SK-N-SH treated with all-trans-retinoic acid at 6 μM for 48 hours (cell line): ENCODE results near the gene DNASE1L3.

Experiments used
- ISL1 ChIP-seq: fragments of 250-450 bp; sonication (Bioruptor Pico); IDR thresholded peaks from 2 replicates; pipeline ENCODE4 v2.1.2; 2022; ENCODE audit warnings: mild to moderate bottlenecking, moderate library complexity
- ZNF565 ChIP-seq: fragments of 450-650 bp; formaldehyde crosslinking; conservative IDR thresholded peaks from 2 replicates; pipeline ENCODE4 v1.5.0; 2020; ENCODE audit warnings: low read depth, mild to moderate bottlenecking, moderate library complexity
- TF ChIP-seq, protein P1 (sequence below): fragments of 250-450 bp; sonication (Bioruptor Pico); IDR thresholded peaks from 2 replicates; pipeline ENCODE4 v1.8.0; 2020; ENCODE audit warnings: mild to moderate bottlenecking, moderate library complexity, borderline replicate concordance

DNA sequence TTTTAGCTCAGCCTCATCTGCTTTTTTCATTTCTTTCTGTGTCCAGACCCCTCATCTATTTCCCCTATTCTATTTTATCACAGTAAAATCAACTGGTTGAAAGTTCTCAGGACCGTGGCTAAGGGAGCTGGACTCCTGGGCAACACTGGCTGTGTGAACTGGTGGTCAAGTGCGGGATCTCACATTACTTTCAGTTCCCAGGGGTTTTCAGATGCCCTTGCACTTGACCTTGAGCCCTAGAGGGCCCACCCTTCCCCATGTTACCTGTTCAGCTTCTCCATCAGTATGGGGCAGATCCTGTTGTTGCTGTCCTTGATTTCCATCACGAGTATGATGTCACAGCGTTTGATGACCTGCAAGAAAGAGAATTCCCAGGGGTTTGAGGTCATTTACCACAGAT lies 2.8 kb downstream of the DNASE1L3 start:
- TF ChIP-seq, protein P1, sequence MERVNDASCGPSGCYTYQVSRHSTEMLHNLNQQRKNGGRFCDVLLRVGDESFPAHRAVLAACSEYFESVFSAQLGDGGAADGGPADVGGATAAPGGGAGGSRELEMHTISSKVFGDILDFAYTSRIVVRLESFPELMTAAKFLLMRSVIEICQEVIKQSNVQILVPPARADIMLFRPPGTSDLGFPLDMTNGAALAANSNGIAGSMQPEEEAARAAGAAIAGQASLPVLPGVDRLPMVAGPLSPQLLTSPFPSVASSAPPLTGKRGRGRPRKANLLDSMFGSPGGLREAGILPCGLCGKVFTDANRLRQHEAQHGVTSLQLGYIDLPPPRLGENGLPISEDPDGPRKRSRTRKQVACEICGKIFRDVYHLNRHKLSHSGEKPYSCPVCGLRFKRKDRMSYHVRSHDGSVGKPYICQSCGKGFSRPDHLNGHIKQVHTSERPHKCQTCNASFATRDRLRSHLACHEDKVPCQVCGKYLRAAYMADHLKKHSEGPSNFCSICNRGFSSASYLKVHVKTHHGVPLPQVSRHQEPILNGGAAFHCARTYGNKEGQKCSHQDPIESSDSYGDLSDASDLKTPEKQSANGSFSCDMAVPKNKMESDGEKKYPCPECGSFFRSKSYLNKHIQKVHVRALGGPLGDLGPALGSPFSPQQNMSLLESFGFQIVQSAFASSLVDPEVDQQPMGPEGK (CRISPR knock-in tag) = no peak
- TF ChIP-seq ZNF565 (CRISPR knock-in tag) = no peak
- no peak for TF ChIP-seq ISL1 (CRISPR knock-in tag)
